ENCODE measurements around the gene RAB7A. TPM values are rescaled to one million over a fixed set of nuclear protein-coding genes. Genes with fewer than 3 reads are reported as not detected.

The RAB7A gene
- total RNA-seq, 1 experiment from 2014 or later = 233 TPM

DNA sequence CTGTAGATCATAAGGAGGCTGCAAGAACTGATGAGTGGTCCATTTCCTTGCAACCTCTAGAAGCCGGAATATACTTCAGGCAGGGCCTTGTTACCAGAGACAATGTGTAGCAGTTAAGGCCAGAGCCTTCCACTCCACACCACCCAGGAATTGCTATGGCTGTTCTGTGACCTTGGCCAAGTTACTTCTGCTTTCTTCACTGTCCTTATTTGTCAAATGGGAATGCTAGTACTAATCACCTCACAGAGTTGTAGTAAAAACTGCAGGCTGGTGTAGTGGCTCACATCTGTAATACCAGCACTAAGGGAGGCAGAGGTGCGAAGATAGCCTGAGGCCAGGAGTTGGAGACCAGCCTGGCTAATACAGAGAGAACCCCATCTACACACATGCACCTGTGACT lies 46.6 kb upstream of the RAB7A start:
- POLR2A ChIA-PET = interaction anchor here (1.4 kb wide), 1 partner anchor 10 kb away, joined by 9 read pairs; no protein-coding TSS in a partner anchor
- H3K4me1 ChIP-seq (ENCODE audit: control insufficient read depth in 1 of 2, insufficient read depth in 2 of 2, low read length in 2 of 2) = peaks cover 13 to 20% of the 10 kb centered on the region in 2 experiments; a peak in 3 of 4 replicates
- RAD21 ChIA-PET (ENCODE audit: low non-redundant PET in 1 of 2, low total read pairs in 2 of 2, uncharacterized antibody in 2 of 2, unreplicated experiment in 2 of 2) = no interaction called here

More for the DNA sequence above, 46.6 kb upstream of the RAB7A start:
- Histone ChIP-seq H3K27me3 (ENCODE audit: insufficient read depth, low read length) (no peaks in the 10 kb centered on the region), H3K36me3 (ENCODE audit: control insufficient read depth in 1 of 2, insufficient read depth in 2 of 2, low read length in 2 of 2) (no peaks in the 10 kb centered on the region), H3K9me2 (ENCODE audit: insufficient read depth) (no peaks in the 10 kb centered on the region), H4K20me1 (ENCODE audit: insufficient read depth) (no peaks in the 10 kb centered on the region), H3K4me3 (replicated peaks in 1 of 2; ENCODE audit: low read depth in 1 of 2, low read length in 2 of 2) (no peak overlapping the region), H3K9me3 (ENCODE audit: control insufficient read depth in 1 of 2, insufficient read depth in 1 of 2, low read depth in 1 of 2, low read length in 2 of 2) (no peaks in the 10 kb centered on the region), H2AFZ (ENCODE audit: low read depth, low read length, poor library complexity, severe bottlenecking) (no peak overlapping the region), H3K4me2 (ENCODE audit: low read length) (peak overlapping the region; percentile 81; the same call in 1 of the 2 replicates), H3K9ac (ENCODE audit: low read length) (no peak overlapping the region), H3K27ac (ENCODE audit: low read depth, low read length) (0 out of 2 replicates have a peak overlapping the region, but pooled peaks have one; percentile 90), H3K79me2 (ENCODE audit: insufficient read depth, low read length) (no peaks in the 10 kb centered on the region)
- intact Hi-C loops (cut with micrococcal nuclease) = no loop called here
- no TSS peak for BruUV-seq (replicated peaks)
- TF ChIP-seq POLR2AphosphoS5 (IDR thresholded peaks at IDR 0.05; ENCODE audit: low read depth, low read length) = no peak
- TF ChIP-seq POLR2A (IDR thresholded peaks at IDR 0.05; ENCODE audit: borderline replicate concordance, extremely low read depth, insufficient read depth, insufficient read length) = no peak
- TF ChIP-seq EZH2 (IDR thresholded peaks at IDR 0.05) = no peak
- no peak for TF ChIP-seq YY1 (IDR thresholded peaks at IDR 0.05; ENCODE audit: extremely low read depth, insufficient replicate concordance, low read depth, low read length)
- TF ChIP-seq ZFX (IDR thresholded peaks at IDR 0.05) = no peak
- TF ChIP-seq SP1 (IDR thresholded peaks at IDR 0.05; ENCODE audit: low read depth) = no peak
- no peak for TF ChIP-seq ZNF274 (IDR thresholded peaks at IDR 0.05; ENCODE audit: low read depth, low read length)
- TF ChIP-seq, protein P1, sequence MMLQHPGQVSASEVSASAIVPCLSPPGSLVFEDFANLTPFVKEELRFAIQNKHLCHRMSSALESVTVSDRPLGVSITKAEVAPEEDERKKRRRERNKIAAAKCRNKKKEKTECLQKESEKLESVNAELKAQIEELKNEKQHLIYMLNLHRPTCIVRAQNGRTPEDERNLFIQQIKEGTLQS (IDR thresholded peaks at IDR 0.05) = no peak
- TF ChIP-seq, protein P2, sequence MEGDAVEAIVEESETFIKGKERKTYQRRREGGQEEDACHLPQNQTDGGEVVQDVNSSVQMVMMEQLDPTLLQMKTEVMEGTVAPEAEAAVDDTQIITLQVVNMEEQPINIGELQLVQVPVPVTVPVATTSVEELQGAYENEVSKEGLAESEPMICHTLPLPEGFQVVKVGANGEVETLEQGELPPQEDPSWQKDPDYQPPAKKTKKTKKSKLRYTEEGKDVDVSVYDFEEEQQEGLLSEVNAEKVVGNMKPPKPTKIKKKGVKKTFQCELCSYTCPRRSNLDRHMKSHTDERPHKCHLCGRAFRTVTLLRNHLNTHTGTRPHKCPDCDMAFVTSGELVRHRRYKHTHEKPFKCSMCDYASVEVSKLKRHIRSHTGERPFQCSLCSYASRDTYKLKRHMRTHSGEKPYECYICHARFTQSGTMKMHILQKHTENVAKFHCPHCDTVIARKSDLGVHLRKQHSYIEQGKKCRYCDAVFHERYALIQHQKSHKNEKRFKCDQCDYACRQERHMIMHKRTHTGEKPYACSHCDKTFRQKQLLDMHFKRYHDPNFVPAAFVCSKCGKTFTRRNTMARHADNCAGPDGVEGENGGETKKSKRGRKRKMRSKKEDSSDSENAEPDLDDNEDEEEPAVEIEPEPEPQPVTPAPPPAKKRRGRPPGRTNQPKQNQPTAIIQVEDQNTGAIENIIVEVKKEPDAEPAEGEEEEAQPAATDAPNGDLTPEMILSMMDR (IDR thresholded peaks at IDR 0.05 in 2 of 3, conservative IDR thresholded peaks at IDR 0.05 in 1 of 3; ENCODE audit: borderline replicate concordance in 1 of 3, insufficient read depth in 1 of 3, low read depth in 2 of 3, low read length in 2 of 3) = no peak
- no peak for TF ChIP-seq RAD21 (IDR thresholded peaks at IDR 0.05; ENCODE audit: low read depth)
- no peak for TF ChIP-seq CEBPB (IDR thresholded peaks at IDR 0.05; ENCODE audit: low read depth)
- TF ChIP-seq FOSL1 (IDR thresholded peaks at IDR 0.05; ENCODE audit: low read depth) = no peak
- no peak for TF ChIP-seq EZH2phosphoT487 (IDR thresholded peaks at IDR 0.05; ENCODE audit: borderline replicate concordance)
- TF ChIP-seq, protein P3, sequence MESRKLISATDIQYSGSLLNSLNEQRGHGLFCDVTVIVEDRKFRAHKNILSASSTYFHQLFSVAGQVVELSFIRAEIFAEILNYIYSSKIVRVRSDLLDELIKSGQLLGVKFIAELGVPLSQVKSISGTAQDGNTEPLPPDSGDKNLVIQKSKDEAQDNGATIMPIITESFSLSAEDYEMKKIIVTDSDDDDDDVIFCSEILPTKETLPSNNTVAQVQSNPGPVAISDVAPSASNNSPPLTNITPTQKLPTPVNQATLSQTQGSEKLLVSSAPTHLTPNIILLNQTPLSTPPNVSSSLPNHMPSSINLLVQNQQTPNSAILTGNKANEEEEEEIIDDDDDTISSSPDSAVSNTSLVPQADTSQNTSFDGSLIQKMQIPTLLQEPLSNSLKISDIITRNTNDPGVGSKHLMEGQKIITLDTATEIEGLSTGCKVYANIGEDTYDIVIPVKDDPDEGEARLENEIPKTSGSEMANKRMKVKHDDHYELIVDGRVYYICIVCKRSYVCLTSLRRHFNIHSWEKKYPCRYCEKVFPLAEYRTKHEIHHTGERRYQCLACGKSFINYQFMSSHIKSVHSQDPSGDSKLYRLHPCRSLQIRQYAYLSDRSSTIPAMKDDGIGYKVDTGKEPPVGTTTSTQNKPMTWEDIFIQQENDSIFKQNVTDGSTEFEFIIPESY (IDR thresholded peaks at IDR 0.05; ENCODE audit: extremely low read depth, insufficient replicate concordance, low read length) = no peak
- TF ChIP-seq ELF1 (IDR thresholded peaks at IDR 0.05; ENCODE audit: borderline replicate concordance, low read depth) = no peak
- no peak for TF ChIP-seq JUND (IDR thresholded peaks at IDR 0.05)
- TF ChIP-seq, protein P4, sequence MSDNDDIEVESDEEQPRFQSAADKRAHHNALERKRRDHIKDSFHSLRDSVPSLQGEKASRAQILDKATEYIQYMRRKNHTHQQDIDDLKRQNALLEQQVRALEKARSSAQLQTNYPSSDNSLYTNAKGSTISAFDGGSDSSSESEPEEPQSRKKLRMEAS (IDR thresholded peaks at IDR 0.05) = no peak
- no peak for TF ChIP-seq CBX3 (IDR thresholded peaks at IDR 0.05; ENCODE audit: low read depth)
- TF ChIP-seq, protein P5, sequence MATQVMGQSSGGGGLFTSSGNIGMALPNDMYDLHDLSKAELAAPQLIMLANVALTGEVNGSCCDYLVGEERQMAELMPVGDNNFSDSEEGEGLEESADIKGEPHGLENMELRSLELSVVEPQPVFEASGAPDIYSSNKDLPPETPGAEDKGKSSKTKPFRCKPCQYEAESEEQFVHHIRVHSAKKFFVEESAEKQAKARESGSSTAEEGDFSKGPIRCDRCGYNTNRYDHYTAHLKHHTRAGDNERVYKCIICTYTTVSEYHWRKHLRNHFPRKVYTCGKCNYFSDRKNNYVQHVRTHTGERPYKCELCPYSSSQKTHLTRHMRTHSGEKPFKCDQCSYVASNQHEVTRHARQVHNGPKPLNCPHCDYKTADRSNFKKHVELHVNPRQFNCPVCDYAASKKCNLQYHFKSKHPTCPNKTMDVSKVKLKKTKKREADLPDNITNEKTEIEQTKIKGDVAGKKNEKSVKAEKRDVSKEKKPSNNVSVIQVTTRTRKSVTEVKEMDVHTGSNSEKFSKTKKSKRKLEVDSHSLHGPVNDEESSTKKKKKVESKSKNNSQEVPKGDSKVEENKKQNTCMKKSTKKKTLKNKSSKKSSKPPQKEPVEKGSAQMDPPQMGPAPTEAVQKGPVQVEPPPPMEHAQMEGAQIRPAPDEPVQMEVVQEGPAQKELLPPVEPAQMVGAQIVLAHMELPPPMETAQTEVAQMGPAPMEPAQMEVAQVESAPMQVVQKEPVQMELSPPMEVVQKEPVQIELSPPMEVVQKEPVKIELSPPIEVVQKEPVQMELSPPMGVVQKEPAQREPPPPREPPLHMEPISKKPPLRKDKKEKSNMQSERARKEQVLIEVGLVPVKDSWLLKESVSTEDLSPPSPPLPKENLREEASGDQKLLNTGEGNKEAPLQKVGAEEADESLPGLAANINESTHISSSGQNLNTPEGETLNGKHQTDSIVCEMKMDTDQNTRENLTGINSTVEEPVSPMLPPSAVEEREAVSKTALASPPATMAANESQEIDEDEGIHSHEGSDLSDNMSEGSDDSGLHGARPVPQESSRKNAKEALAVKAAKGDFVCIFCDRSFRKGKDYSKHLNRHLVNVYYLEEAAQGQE (IDR thresholded peaks at IDR 0.05; ENCODE audit: low read depth) = no peak
- TF ChIP-seq SIN3A (IDR thresholded peaks at IDR 0.05; ENCODE audit: low read depth) = no peak
- ATAC-seq (no peak), DNase-seq (ENCODE audit: low read depth, low spot score) (no peak)
- CTCF ChIA-PET = no interaction called here

All from HCT116 (cell line).